ENCODE results near the gene STEAP1.

DNA sequence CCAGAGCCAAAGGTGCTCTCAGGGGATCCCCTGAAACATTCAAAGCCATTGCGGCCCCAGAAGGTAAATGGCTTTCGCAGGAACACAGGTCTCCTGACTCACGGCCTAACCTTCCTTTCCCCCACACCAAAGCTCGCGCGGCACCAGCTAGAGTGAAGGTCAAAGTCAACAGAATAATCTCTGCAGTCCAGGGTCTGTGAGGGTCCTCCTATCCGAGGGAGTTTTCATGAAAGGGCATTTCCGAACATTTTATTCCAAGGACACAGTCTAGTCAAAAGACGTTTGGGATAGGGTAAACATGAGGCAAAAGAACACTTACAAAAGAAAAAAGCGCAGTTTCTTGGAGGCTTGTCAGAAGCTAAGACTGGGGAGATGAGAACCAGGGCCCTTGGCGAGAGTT is 56.7 kb downstream of the STEAP1 start:
- TF ChIP-seq, protein P1, sequence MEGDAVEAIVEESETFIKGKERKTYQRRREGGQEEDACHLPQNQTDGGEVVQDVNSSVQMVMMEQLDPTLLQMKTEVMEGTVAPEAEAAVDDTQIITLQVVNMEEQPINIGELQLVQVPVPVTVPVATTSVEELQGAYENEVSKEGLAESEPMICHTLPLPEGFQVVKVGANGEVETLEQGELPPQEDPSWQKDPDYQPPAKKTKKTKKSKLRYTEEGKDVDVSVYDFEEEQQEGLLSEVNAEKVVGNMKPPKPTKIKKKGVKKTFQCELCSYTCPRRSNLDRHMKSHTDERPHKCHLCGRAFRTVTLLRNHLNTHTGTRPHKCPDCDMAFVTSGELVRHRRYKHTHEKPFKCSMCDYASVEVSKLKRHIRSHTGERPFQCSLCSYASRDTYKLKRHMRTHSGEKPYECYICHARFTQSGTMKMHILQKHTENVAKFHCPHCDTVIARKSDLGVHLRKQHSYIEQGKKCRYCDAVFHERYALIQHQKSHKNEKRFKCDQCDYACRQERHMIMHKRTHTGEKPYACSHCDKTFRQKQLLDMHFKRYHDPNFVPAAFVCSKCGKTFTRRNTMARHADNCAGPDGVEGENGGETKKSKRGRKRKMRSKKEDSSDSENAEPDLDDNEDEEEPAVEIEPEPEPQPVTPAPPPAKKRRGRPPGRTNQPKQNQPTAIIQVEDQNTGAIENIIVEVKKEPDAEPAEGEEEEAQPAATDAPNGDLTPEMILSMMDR (IDR thresholded peaks at IDR 0.05; ENCODE audit: low read depth, low read length, poor library complexity, severe bottlenecking), result no peak
- TF ChIP-seq EZH2phosphoT487 (IDR thresholded peaks at IDR 0.05; ENCODE audit: borderline replicate concordance, low read length), result no peak
